ENCODE measurements around the gene ZSCAN32. TPM values are rescaled to one million over a fixed set of nuclear protein-coding genes. Genes with fewer than 3 reads are reported as not detected.

ZSCAN32 gene
- total and polyA plus RNA-seq, 4 donors, result 4.2 to 7.7 (median 6.0) TPM

DNA sequence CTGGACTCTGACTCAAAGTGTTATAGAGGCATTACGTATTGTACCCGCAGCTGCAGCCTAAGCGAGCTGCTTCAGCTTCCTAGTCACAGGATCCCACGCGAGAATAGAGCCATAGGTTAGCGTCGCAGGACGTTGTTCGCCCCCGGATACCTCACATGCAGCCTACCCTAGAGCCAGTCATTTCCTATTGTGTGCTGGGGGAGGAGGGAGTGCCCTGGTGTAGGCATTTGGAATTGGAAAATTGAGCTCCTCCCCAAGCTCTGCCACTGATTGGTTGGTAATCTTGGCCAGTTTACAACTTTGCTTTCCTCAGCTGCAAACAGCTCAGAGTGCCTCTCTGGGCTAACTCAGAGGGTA, 43.2 kb upstream of the ZSCAN32 start:
- Histone ChIP-seq H3K4me1 (ENCODE audit: control insufficient read depth in 4 of 4, insufficient read depth in 4 of 4, low read length in 3 of 4) (peaks cover 0 to 16% (median 8%) of the 10 kb centered on the region in 4 donors), H3K27ac (ENCODE audit: low read depth in 1 of 2, low read length in 2 of 2) (peak overlapping the region; percentile 16 to 41), H3K9me3 (ENCODE audit: control insufficient read depth in 4 of 4, low read length in 3 of 4) (peaks cover 0 to 9% (median 3%) of the 10 kb centered on the region in 4 donors), H3K4me3 (ENCODE audit: low read depth in 1 of 3, low read length in 3 of 3) (peak overlapping the region; percentile 62 to 89 (median 83)), H3K36me3 (ENCODE audit: control insufficient read depth in 4 of 4, insufficient read depth in 3 of 4, low read depth in 1 of 4, low read length in 3 of 4) (peaks cover 0 to 16% (median 4%) of the 10 kb centered on the region in 4 donors), H3K27me3 (ENCODE audit: control insufficient read depth in 4 of 4, insufficient read depth in 4 of 4, low read length in 3 of 4) (no peaks in the 10 kb centered on the region), H3K9ac (ENCODE audit: low read depth in 1 of 2, low read length in 2 of 2) (peak overlapping the region; percentile 45 to 75)
- 27% methylated on average over 10 of the region's 10 CpGs for WGBS
- TF ChIP-seq RXRA (IDR thresholded peaks at IDR 0.05), result no peak
- peak in 1 of 2 donors; percentile 17 for TF ChIP-seq RAD21 (IDR thresholded peaks at IDR 0.05)
- no peak for TF ChIP-seq HNF4A (conservative IDR thresholded peaks at IDR 0.05)
- TF ChIP-seq JUND (IDR thresholded peaks at IDR 0.05), result no peak
- TF ChIP-seq, protein P1, sequence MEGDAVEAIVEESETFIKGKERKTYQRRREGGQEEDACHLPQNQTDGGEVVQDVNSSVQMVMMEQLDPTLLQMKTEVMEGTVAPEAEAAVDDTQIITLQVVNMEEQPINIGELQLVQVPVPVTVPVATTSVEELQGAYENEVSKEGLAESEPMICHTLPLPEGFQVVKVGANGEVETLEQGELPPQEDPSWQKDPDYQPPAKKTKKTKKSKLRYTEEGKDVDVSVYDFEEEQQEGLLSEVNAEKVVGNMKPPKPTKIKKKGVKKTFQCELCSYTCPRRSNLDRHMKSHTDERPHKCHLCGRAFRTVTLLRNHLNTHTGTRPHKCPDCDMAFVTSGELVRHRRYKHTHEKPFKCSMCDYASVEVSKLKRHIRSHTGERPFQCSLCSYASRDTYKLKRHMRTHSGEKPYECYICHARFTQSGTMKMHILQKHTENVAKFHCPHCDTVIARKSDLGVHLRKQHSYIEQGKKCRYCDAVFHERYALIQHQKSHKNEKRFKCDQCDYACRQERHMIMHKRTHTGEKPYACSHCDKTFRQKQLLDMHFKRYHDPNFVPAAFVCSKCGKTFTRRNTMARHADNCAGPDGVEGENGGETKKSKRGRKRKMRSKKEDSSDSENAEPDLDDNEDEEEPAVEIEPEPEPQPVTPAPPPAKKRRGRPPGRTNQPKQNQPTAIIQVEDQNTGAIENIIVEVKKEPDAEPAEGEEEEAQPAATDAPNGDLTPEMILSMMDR (IDR thresholded peaks at IDR 0.05; ENCODE audit: low read depth, low read length, missing input control), result peak; percentile 4
- no peak for TF ChIP-seq FOXA1 (IDR thresholded peaks at IDR 0.05)
- TF ChIP-seq GABPA (IDR thresholded peaks at IDR 0.05 in 1 of 2, conservative IDR thresholded peaks at IDR 0.05 in 1 of 2), result no peak
- TF ChIP-seq YY1 (IDR thresholded peaks at IDR 0.05), result no peak
- TF ChIP-seq, protein P2, sequence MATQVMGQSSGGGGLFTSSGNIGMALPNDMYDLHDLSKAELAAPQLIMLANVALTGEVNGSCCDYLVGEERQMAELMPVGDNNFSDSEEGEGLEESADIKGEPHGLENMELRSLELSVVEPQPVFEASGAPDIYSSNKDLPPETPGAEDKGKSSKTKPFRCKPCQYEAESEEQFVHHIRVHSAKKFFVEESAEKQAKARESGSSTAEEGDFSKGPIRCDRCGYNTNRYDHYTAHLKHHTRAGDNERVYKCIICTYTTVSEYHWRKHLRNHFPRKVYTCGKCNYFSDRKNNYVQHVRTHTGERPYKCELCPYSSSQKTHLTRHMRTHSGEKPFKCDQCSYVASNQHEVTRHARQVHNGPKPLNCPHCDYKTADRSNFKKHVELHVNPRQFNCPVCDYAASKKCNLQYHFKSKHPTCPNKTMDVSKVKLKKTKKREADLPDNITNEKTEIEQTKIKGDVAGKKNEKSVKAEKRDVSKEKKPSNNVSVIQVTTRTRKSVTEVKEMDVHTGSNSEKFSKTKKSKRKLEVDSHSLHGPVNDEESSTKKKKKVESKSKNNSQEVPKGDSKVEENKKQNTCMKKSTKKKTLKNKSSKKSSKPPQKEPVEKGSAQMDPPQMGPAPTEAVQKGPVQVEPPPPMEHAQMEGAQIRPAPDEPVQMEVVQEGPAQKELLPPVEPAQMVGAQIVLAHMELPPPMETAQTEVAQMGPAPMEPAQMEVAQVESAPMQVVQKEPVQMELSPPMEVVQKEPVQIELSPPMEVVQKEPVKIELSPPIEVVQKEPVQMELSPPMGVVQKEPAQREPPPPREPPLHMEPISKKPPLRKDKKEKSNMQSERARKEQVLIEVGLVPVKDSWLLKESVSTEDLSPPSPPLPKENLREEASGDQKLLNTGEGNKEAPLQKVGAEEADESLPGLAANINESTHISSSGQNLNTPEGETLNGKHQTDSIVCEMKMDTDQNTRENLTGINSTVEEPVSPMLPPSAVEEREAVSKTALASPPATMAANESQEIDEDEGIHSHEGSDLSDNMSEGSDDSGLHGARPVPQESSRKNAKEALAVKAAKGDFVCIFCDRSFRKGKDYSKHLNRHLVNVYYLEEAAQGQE (IDR thresholded peaks at IDR 0.05), result no peak
- no peak for TF ChIP-seq EGR1 (IDR thresholded peaks at IDR 0.05; ENCODE audit: low read depth in 2 of 2)
- no peak for TF ChIP-seq NR2F2 (IDR thresholded peaks at IDR 0.05)
- no peak for TF ChIP-seq SP1 (IDR thresholded peaks at IDR 0.05)
- no peak for TF ChIP-seq ZBTB33 (IDR thresholded peaks at IDR 0.05)
- DNase-seq (ENCODE audit: low spot score), result no peak

DNA sequence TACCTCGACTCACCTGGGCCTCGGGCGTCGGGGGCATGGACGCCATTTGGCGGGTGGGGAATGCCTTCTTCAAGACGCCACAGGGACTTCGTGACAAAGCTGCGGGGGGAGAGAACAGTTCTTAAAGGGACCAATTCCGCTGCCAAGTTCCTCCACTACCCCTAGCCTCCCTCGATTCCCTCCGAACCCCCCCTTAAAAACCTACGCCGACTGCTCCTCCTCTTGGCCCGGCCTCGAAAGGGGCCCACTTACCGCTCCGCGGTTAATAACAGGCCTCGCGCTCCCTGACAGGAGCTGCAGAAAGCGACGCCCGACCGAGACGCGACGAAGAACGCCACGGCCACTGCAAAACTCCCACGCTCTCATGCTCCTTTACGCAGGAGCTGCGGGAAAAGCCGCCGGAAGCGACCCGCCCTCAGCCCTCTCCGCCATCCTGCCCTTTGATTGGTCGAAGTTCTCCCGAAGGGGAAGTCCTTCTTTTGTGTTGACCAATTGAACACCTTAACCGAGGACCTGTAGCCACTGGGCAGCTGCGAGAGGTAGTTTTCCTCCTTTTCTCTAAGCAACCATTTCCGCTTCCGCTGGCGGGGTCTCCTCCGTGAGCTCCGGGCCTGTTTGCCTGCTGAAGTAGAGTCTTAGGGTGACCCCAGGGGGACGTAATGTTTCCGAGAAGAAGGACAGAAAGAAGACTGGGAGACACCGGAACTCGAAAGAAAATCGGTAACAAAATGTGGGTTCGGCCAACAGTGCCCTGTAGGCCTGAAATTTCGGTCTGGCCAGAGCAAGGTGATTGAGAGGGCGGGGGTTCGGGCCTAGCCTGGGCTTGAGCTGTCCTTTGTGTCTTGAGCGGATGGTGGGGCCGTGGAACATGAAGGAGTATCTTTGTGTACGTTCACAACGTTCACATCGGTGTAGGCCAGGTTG, 42.6 kb upstream of the ZSCAN32 start, which contains the start of the genes NAA60 and ZNF597:
Gene NAA60 (plus strand): TSS at position 573 of the 924 bp plus-strand sequence. CDS start 32,548 bp downstream, outside the sequence.
Gene ZNF597 (minus strand): TSS at position 397 of the 924 bp plus-strand sequence. CDS start 351 bp downstream, at position 46.
- Histone ChIP-seq H3K4me1 (ENCODE audit: control insufficient read depth in 4 of 4, insufficient read depth in 4 of 4, low read length in 3 of 4) (peaks cover 0 to 16% (median 8%) of the 10 kb centered on the region in 4 donors), H3K9ac (ENCODE audit: low read depth in 1 of 2, low read length in 2 of 2) (peak within 1 kb of the TSS; percentile 45 to 75), H3K4me3 (ENCODE audit: low read depth in 1 of 3, low read length in 3 of 3) (peak within 1 kb of the TSS; percentile 62 to 89 (median 83)), H3K9me3 (ENCODE audit: control insufficient read depth in 4 of 4, low read length in 3 of 4) (peaks cover 0 to 12% (median 4%) of the 10 kb centered on the region in 4 donors), H3K27ac (ENCODE audit: low read depth in 1 of 2, low read length in 2 of 2) (peak within 1 kb of the TSS; percentile 25 to 41), H3K27me3 (ENCODE audit: control insufficient read depth in 4 of 4, insufficient read depth in 4 of 4, low read length in 3 of 4) (no peaks in the 10 kb centered on the region), H3K36me3 (ENCODE audit: control insufficient read depth in 4 of 4, insufficient read depth in 3 of 4, low read depth in 1 of 4, low read length in 3 of 4) (peaks cover 0 to 15% (median 4%) of the 10 kb centered on the region in 4 donors)
- 36% methylated on average over 61 of the region's 61 CpGs for WGBS
- peak; percentile 75 for DNase-seq (ENCODE audit: low spot score)
- TF ChIP-seq HNF4G (IDR thresholded peaks at IDR 0.05) (no peak), TAF1 (conservative IDR thresholded peaks at IDR 0.05) (no peak), RXRA (IDR thresholded peaks at IDR 0.05) (no peak), RAD21 (IDR thresholded peaks at IDR 0.05) (peak; percentile 7 to 29), ZBTB33 (IDR thresholded peaks at IDR 0.05) (no peak), SP1 (IDR thresholded peaks at IDR 0.05) (peak; percentile 50), GABPA (IDR thresholded peaks at IDR 0.05 in 1 of 2, conservative IDR thresholded peaks at IDR 0.05 in 1 of 2) (peak; percentile 83 to 93), FOXA2 (IDR thresholded peaks at IDR 0.05) (no peak), HNF4A (conservative IDR thresholded peaks at IDR 0.05) (no peak), MAX (IDR thresholded peaks at IDR 0.05) (peak; percentile 60)
